Measurements from ENCODE around the gene SYNE1. TPM values are rescaled to one million over a fixed set of nuclear protein-coding genes. Genes with fewer than 3 reads are reported as not detected.

Gene SYNE1
- total and polyA plus RNA-seq, 10 of the 15 experiments (the other 5 are each of a cell fraction or from before 2014, with no cell fraction given), result 2.3 to 28.7 (median 14.1) TPM

DNA sequence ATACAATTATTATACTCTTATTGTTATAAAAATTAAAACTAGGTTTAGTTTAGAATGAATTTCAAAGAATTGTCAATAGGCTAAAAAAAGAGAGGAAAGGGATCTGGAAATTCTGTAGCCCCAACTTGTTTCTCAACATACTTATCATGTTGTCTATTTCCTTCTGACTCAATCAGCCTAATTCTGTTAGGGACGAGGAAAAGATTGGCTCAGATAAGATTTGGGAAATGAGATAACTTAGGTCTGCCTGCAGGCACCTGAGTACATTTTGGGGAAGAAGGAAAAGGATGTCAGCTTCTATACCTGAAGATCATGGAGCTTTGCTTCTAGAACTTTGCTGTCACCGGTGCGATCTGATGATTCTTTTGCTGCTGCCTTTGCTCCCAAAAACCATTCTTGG is 238.8 kb downstream of the SYNE1 start:
- H3K36me3 ChIP-seq (ENCODE audit: control insufficient read depth in 2 of 2, insufficient read depth in 2 of 2, low read length in 1 of 2), result no peaks in the 10 kb centered on the region
- ChIA-PET RAD21 (ENCODE audit: unreplicated experiment) (no interaction called here), POLR2A (no interaction called here), SMC1A (ENCODE audit: uncharacterized antibody, unreplicated experiment) (interaction anchor here (0.6 kb wide), 1 partner anchor 275 kb away, joined by 3 read pairs; no protein-coding TSS in a partner anchor), CTCF (no interaction called here)
- no peak overlapping the region for H3K27ac ChIP-seq (ENCODE audit: control insufficient read depth, insufficient read depth)
- in situ Hi-C loops (cut with MboI) (no loop called here), intact Hi-C loops (cut with micrococcal nuclease; ENCODE audit: unreplicated experiment) (no loop called here)
- DNase-seq (ENCODE audit: low read depth, low spot score), result no peak
- no peaks in the 10 kb centered on the region for H3K79me2 ChIP-seq (ENCODE audit: control insufficient read depth, insufficient read depth, low read length)
- no peak overlapping the region for H3K9ac ChIP-seq (ENCODE audit: control insufficient read depth, insufficient read depth, low read length)
- no peaks in the 10 kb centered on the region for H4K20me1 ChIP-seq (ENCODE audit: control insufficient read depth, insufficient read depth)
- 24% methylated on average over 3 of the region's 3 CpGs for WGBS (ENCODE audit: insufficient coverage, insufficient replicate concordance, low lambda C conversion rate, missing lambda C conversion rate)
- no peak for ATAC-seq
- H3K27me3 ChIP-seq (replicated peaks in 1 of 2; ENCODE audit: control insufficient read depth in 2 of 2, insufficient read depth in 2 of 2, low read length in 1 of 2), result no peaks in the 10 kb centered on the region
- H2AFZ ChIP-seq (ENCODE audit: control insufficient read depth, low read depth, low read length), result no peak overlapping the region
- no peak overlapping the region for H3K4me2 ChIP-seq (ENCODE audit: control insufficient read depth, insufficient read depth)
- no peaks in the 10 kb centered on the region for H3K9me3 ChIP-seq (replicated peaks; ENCODE audit: control insufficient read depth, insufficient read depth, low read length)
- H3K4me3 ChIP-seq, result no peak overlapping the region
- no TSS peak for BruUV-seq (replicated peaks)
- no peak for FAIRE-seq
- TF ChIP-seq JUND (IDR thresholded peaks at IDR 0.05; ENCODE audit: low read depth, low read length) (no peak), BRCA1 (IDR thresholded peaks at IDR 0.05; ENCODE audit: low read depth, low read length) (no peak), TBL1XR1 (IDR thresholded peaks at IDR 0.05; ENCODE audit: low read depth, low read length) (no peak), SUZ12 (IDR thresholded peaks at IDR 0.05; ENCODE audit: unreplicated experiment) (no peak), CHD1 (IDR thresholded peaks at IDR 0.05; ENCODE audit: low read depth, low read length) (no peak), YY1 (IDR thresholded peaks at IDR 0.05; ENCODE audit: low read depth, low read length) (no peak), MEF2A (IDR thresholded peaks at IDR 0.05; ENCODE audit: insufficient read depth, low read depth, low read length) (no peak), SIX5 (IDR thresholded peaks at IDR 0.05; ENCODE audit: low read depth, low read length, severe bottlenecking) (no peak), PAX8 (IDR thresholded peaks at IDR 0.05) (no peak), KLF5 (IDR thresholded peaks at IDR 0.05; ENCODE audit: partially characterized antibody) (no peak), BCLAF1 (IDR thresholded peaks at IDR 0.05) (no peak), IKZF2 (IDR thresholded peaks at IDR 0.05) (no peak), EZH2 (IDR thresholded peaks at IDR 0.05; ENCODE audit: borderline replicate concordance, control insufficient read depth, low read depth, low read length) (no peak), RUNX3 (IDR thresholded peaks at IDR 0.05; ENCODE audit: low read length) (no peak), POU2F2 (IDR thresholded peaks at IDR 0.05; ENCODE audit: borderline replicate concordance, low read depth, low read length) (no peak)
- H3K4me1 ChIP-seq (ENCODE audit: control insufficient read depth, insufficient read depth, low read length), result no peaks in the 10 kb centered on the region
